Stimulated activated naive CD4-positive, alpha-beta T cell (primary cell): ENCODE data around the gene NAB2.

Experiments
- DNase-seq, 6 experiments: peaks; one replicate each; lab custom pipeline; 2025; lab: John Stamatoyannopoulos, UW

NAB2 gene

DNA sequence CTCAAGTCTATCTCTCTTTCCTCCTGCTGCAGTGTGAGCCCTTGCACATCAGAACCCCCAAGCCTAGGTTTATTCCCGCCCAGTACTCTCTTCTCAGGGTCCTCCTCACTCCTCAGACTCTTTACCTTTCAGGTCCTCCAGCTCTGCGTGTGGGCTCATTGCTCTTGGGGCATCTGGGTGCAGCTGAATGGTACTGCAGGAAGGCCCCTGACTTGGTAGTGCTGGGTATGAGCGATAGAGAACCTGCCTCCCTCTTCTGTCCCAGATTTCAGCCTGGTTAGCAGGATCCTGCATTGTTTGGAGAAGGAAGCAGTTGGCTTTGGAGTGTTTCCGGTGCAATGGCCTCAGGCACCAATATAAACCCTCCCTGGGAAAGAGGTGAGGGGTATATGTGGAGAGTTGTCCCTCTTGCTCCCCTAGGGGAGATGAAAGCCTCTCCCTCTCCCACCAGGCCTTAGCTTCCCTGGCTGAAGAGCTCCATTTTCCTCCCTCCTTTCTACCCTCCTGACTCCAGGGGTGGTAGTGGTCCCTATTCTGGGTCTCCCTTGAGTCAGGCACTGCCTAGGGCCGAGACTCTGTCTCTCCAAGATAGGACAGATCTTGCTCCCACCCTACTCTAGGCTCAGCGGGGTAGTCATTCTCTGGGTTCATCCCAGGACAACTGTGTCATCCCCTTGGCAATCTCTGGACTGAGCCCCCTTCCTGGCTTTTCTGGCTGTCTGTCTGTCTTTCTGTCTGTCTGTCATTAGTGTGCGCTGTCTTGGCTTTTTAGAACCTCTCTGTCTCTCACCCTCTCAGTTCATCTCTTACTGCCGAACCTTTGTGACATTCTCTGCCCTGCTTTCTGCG, 43.2 kb downstream of the NAB2 start:
- DNase-seq, result no peak

GRCh38 chr12:57133013-57133569, 44.2 kb downstream of the NAB2 start:
- DNase-seq, result no peak

GRCh38 chr12:57133916-57134315, 45.0 kb downstream of the NAB2 start:
- no peak for DNase-seq

DNA sequence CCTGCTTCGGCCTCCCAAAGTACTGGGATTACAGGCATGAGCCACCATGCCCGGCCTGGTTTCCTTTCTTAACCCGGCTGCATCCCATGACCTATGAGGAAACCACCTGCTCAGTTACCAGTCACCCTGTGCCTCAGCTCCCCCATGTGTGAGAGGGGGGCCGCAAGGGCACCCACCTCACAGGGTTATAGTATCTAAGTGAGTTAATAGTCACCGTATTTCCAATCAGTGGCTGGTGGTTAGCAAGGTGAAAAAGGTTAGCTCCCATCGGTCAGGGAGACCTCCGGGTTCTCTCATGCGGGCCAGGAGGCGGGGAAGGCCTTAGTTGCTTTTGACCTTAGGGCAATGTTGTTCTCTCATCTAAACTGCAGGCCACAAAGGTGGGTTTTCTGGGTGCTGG, 46.0 kb downstream of the NAB2 start:
- no peak for DNase-seq

- DNase-seq, result no peak
Measured at GRCh38 chr12:57135527-57136326, 46.8 kb downstream of the NAB2 start.

DNA sequence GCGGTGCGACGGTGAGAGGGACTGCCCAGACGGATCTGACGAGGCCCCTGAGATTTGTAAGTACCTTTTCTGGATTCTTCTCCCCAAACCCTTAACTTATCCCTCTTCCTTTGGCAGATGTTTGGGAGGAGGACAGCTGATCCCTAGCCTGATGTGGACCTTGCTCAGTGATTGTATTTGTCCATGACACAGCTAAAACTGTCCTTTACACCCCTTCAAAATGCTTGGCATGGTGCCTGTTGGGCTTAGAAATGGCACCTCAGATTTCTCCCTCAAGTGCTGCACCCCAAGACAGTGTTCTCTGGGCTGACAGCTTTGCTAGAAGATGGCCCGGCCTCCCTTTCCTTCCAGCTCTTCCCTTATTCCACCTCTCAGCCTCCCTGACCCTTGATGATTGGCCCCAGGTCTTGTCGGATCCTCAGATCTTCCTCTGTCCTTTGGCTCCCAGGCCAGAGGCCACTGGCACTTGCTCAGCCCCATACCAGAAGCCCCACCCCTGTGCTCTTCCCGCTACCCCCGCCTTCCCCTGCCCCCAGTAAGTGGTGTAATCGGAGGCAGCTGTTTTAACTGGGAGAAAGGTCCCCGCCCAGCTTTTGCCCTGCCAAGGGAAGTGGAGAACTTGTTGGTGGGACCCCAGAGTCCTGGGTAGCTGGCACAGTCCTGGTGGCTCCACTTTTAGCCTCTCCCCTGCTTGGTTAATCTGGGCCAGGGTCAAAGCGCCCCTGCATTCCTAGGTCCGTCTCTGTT, 49.8 kb downstream of the NAB2 start:
- DNase-seq, result no peak

DNA sequence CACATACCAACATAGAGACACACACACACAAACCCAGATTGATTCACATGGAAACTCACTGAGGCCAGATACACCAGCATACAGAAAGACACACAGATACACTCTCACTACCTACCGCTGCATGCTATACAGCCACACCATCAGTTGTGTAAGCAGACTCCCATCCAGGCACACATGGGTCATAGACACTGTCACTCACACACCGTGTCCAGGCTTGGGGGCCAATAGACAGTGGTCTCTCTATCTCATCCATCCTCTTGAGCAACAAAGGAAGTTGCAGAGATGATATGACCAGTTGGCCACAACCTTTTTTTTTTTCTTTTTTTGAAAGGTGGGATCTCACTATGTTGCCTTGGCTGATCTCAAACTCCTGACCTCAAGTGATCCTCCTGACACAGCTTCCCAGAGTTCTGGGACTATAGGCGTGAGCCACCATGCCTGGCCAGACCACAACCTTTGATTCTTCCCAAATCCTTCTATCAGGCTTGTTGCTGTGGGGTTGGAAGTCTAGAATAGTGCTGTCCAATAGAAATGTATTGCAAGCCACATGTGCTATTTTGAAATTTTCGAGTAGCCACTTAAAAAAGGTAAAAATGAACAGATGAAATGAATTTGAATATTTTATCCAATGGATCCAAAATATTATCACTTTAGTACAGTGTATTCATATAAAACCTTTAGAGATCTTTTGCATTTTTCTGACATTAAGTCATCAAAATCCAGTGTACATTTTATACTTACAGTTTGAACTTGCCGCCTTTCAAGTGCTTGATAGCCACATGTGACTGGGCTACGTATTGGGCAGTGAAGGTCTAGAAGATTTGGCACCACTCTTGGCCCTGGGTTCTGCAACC, 51.1 kb downstream of the NAB2 start:
- DNase-seq, result no peak

DNA sequence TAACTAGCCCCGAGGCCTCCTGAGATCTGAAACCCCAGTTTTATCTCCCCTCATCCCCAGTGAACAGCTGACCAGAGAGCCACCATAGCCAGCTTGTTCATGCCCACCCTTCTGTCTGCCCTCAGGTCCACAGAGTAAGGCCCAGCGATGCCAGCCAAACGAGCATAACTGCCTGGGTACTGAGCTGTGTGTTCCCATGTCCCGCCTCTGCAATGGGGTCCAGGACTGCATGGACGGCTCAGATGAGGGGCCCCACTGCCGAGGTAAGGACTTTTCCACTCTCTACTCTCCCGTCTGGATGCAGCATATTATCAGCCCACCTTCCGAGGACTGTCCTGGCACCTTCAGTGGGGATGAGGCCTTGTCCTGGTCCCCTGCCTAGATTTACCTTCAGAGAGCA, 52.3 kb downstream of the NAB2 start:
- no peak for DNase-seq

- DNase-seq, result no peak
Measured at GRCh38 chr12:57142121-57142520, 53.2 kb downstream of the NAB2 start.

- DNase-seq, result no peak
Measured at GRCh38 chr12:57142727-57143126, 53.8 kb downstream of the NAB2 start.

DNA sequence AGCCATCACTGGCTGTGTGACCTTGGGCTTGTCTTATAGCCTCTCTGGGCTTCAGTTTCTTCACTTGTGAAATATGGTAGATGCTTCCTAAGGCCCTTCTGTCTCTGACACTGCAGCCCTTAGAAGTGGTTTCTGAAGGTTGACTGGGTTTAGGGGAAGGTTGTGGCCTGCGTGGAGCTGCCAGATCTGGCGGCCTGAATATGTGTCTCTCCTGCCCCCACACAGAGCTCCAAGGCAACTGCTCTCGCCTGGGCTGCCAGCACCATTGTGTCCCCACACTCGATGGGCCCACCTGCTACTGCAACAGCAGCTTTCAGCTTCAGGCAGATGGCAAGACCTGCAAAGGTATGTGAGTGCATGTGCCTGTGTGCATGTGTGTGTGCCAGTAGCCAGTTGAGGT, 54.5 kb downstream of the NAB2 start:
- peak in 1 of 6 experiments; percentile 9 for DNase-seq
